ENCODE measurements around the gene CDX1.
A peak's percentile ranks its signal among the peaks of the same experiment; 100 is the strongest.

The CDX1 gene

DNA sequence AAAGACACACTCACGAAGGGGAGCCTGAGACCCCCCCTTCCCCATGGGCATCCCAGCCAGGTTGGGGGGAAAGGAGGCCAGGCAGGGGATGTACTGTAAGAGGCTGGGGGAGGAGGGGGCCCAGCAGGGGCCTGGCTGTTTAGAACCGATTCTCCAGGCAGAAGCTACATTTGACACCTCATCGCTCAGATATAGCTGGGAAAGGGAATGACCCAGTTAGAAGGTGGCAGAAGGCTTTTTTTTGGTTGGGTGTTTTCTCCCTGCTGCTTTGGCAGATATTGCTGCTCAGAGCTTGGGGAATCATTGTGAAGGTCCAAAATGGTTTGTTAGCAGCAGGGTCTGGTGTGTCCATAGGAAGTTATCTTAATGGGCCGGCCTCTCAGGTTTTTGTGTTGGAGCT, 6.0 kb downstream of the CDX1 start:
- Histone ChIP-seq H2AK5ac (ENCODE audit: low read length) (no peak overlapping the region), H3K79me2 (ENCODE audit: control insufficient read depth, insufficient read depth, low read length) (no peaks in the 10 kb centered on the region), H3K18ac (ENCODE audit: low read length) (no peak overlapping the region), H2BK5ac (ENCODE audit: low read length) (no peak overlapping the region), H3K4me3 (ENCODE audit: low read length) (no peak overlapping the region), H3K56ac (ENCODE audit: low read length) (no peak overlapping the region), H3K4me2 (ENCODE audit: low read length) (no peak overlapping the region), H4K8ac (ENCODE audit: low read depth, low read length) (no peak overlapping the region), H3K27me3 (ENCODE audit: insufficient read depth, low read length, poor library complexity) (no peaks in the 10 kb centered on the region), H3K4ac (ENCODE audit: low read depth, low read length) (no peak overlapping the region), H3K9ac (ENCODE audit: low read length) (no peak overlapping the region), H3K36me3 (ENCODE audit: control insufficient read depth, insufficient read depth, low read length) (no peaks in the 10 kb centered on the region), H3K27ac (ENCODE audit: low read depth, low read length) (no peak overlapping the region), H3K23ac (ENCODE audit: low read length) (no peak overlapping the region), H2BK120ac (ENCODE audit: low read depth, low read length) (no peak overlapping the region), H3K79me1 (ENCODE audit: low read length) (no peaks in the 10 kb centered on the region), H2BK15ac (replicated peaks; ENCODE audit: low read depth) (no peak overlapping the region), H4K5ac (ENCODE audit: low read length) (no peak overlapping the region), H3K4me1 (ENCODE audit: control insufficient read depth, low read depth, low read length) (no peaks in the 10 kb centered on the region)
- no CpG with 5 or more reads among the region's 4 CpGs for WGBS (ENCODE audit: extremely low coverage, insufficient coverage, low lambda C conversion rate)
- DNase-seq: no peak

DNA sequence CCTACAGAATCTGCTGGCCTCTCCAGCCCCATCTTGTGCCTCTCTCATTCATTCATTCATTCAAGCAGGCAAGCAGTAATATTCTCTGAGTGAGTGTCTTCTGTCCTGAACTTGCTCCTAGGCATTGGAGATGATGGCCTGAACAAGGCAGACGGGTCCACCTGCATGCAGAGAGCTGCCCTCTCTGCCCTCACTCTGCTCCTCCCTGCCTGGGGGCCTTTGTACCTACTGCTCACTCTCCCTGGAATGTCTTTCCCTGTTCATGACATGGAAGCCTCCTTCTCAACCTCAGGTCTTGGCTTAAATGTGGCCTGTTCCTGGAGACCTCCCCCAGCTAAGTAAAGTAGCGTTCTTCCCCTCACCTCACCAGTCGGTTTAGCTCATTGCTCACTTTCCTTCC, 6.6 kb downstream of the CDX1 start:
- no peak overlapping the region for H2BK120ac ChIP-seq (ENCODE audit: low read depth, low read length)
- H2BK5ac ChIP-seq (ENCODE audit: low read length): no peak overlapping the region
- no peak overlapping the region for H3K4me3 ChIP-seq (ENCODE audit: low read length)
- no peak overlapping the region for H3K4me2 ChIP-seq (ENCODE audit: low read length)
- H2AK5ac ChIP-seq (ENCODE audit: low read length): no peak overlapping the region
- no peak for DNase-seq
- H4K8ac ChIP-seq (ENCODE audit: low read depth, low read length): no peak overlapping the region
- no peaks in the 10 kb centered on the region for H3K79me2 ChIP-seq (ENCODE audit: control insufficient read depth, insufficient read depth, low read length)
- H2BK15ac ChIP-seq (replicated peaks; ENCODE audit: low read depth): no peak overlapping the region
- H3K56ac ChIP-seq (ENCODE audit: low read length): no peak overlapping the region
- no peak overlapping the region for H3K23ac ChIP-seq (ENCODE audit: low read length)
- WGBS (ENCODE audit: extremely low coverage, insufficient coverage, low lambda C conversion rate): no CpG with 5 or more reads among the region's 3 CpGs
- H3K27me3 ChIP-seq (ENCODE audit: insufficient read depth, low read length, poor library complexity): no peaks in the 10 kb centered on the region
- H4K5ac ChIP-seq (ENCODE audit: low read length): no peak overlapping the region
- H3K27ac ChIP-seq (ENCODE audit: low read depth, low read length): no peak overlapping the region
- no peak overlapping the region for H3K9ac ChIP-seq (ENCODE audit: low read length)
- no peaks in the 10 kb centered on the region for H3K4me1 ChIP-seq (ENCODE audit: control insufficient read depth, low read depth, low read length)
- no peak overlapping the region for H3K18ac ChIP-seq (ENCODE audit: low read length)
- no peaks in the 10 kb centered on the region for H3K36me3 ChIP-seq (ENCODE audit: control insufficient read depth, insufficient read depth, low read length)
- H3K4ac ChIP-seq (ENCODE audit: low read depth, low read length): no peak overlapping the region
- H3K79me1 ChIP-seq (ENCODE audit: low read length): no peaks in the 10 kb centered on the region

DNA sequence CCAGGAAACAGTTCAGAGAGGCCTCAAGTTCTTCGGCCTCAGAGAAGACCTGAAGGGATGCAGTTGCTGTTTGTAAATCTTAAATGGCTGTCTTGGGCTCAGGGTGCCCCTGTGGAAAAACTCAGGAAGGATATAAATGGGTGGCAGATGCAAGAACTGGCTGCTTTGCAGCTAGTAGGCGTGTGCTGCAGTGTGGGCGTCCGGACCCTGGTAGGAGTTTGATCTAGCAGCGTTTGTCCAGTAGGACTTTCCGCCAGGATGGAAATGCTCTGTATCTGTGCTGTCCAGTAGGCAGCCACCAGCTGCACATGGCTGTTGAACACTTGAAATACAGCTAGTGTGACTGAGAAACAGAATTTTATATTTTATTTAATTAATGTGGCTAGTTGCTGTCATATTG, 7.7 kb downstream of the CDX1 start:
- no peak overlapping the region for H3K27ac ChIP-seq (ENCODE audit: low read depth, low read length)
- no peaks in the 10 kb centered on the region for H3K4me1 ChIP-seq (ENCODE audit: control insufficient read depth, low read depth, low read length)
- no CpG with 5 or more reads among the region's 6 CpGs for WGBS (ENCODE audit: extremely low coverage, insufficient coverage, low lambda C conversion rate)
- no peaks in the 10 kb centered on the region for H3K79me2 ChIP-seq (ENCODE audit: control insufficient read depth, insufficient read depth, low read length)
- no peak overlapping the region for H3K4me2 ChIP-seq (ENCODE audit: low read length)
- no peak overlapping the region for H2BK120ac ChIP-seq (ENCODE audit: low read depth, low read length)
- no peaks in the 10 kb centered on the region for H3K27me3 ChIP-seq (ENCODE audit: insufficient read depth, low read length, poor library complexity)
- H3K36me3 ChIP-seq (ENCODE audit: control insufficient read depth, insufficient read depth, low read length): no peaks in the 10 kb centered on the region
- H3K4ac ChIP-seq (ENCODE audit: low read depth, low read length): no peak overlapping the region
- H3K79me1 ChIP-seq (ENCODE audit: low read length): no peaks in the 10 kb centered on the region
- H3K9ac ChIP-seq (ENCODE audit: low read length): no peak overlapping the region
- H4K8ac ChIP-seq (ENCODE audit: low read depth, low read length): no peak overlapping the region
- H2BK15ac ChIP-seq (replicated peaks; ENCODE audit: low read depth): no peak overlapping the region
- no peak overlapping the region for H2AK5ac ChIP-seq (ENCODE audit: low read length)
- H3K4me3 ChIP-seq (ENCODE audit: low read length): no peak overlapping the region
- H3K56ac ChIP-seq (ENCODE audit: low read length): no peak overlapping the region
- H2BK5ac ChIP-seq (ENCODE audit: low read length): no peak overlapping the region
- no peak for DNase-seq
- H3K18ac ChIP-seq (ENCODE audit: low read length): no peak overlapping the region
- H4K5ac ChIP-seq (ENCODE audit: low read length): no peak overlapping the region
- H3K23ac ChIP-seq (ENCODE audit: low read length): no peak overlapping the region

DNA sequence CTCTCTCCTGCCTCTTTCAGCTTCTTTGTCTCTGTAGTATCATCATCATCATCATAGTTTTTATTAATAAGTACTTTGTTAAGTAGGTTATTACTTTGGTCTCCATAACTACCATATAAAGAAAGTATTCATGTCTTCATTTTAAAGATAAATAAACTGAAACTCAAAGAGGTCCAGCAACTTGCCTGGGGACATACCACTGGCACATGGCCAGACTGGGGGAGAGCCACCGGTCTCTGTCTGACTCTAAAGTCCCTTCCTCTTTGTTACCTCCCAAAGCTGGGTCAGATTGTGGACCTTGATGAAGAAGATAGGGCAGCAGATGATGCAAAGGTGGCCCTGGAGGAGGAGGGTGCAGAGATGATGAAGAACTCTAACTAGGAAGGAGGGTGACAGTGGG, 8.5 kb downstream of the CDX1 start:
- Histone ChIP-seq H3K4ac (ENCODE audit: low read depth, low read length) (no peak overlapping the region), H3K23ac (ENCODE audit: low read length) (no peak overlapping the region), H3K27me3 (ENCODE audit: insufficient read depth, low read length, poor library complexity) (no peaks in the 10 kb centered on the region), H3K4me2 (ENCODE audit: low read length) (no peak overlapping the region), H3K79me1 (ENCODE audit: low read length) (no peaks in the 10 kb centered on the region), H3K18ac (ENCODE audit: low read length) (no peak overlapping the region), H4K5ac (ENCODE audit: low read length) (no peak overlapping the region), H3K4me3 (ENCODE audit: low read length) (no peak overlapping the region), H2AK5ac (ENCODE audit: low read length) (no peak overlapping the region), H3K79me2 (ENCODE audit: control insufficient read depth, insufficient read depth, low read length) (no peaks in the 10 kb centered on the region), H2BK15ac (replicated peaks; ENCODE audit: low read depth) (no peak overlapping the region), H3K4me1 (ENCODE audit: control insufficient read depth, low read depth, low read length) (no peaks in the 10 kb centered on the region), H2BK5ac (ENCODE audit: low read length) (no peak overlapping the region), H4K8ac (ENCODE audit: low read depth, low read length) (no peak overlapping the region), H3K56ac (ENCODE audit: low read length) (no peak overlapping the region), H3K27ac (ENCODE audit: low read depth, low read length) (no peak overlapping the region), H3K9ac (ENCODE audit: low read length) (no peak overlapping the region), H2BK120ac (ENCODE audit: low read depth, low read length) (no peak overlapping the region), H3K36me3 (ENCODE audit: control insufficient read depth, insufficient read depth, low read length) (no peaks in the 10 kb centered on the region)
- DNase-seq: no peak
- no CpG with 5 or more reads among the region's 1 CpG for WGBS (ENCODE audit: extremely low coverage, insufficient coverage, low lambda C conversion rate)

DNA sequence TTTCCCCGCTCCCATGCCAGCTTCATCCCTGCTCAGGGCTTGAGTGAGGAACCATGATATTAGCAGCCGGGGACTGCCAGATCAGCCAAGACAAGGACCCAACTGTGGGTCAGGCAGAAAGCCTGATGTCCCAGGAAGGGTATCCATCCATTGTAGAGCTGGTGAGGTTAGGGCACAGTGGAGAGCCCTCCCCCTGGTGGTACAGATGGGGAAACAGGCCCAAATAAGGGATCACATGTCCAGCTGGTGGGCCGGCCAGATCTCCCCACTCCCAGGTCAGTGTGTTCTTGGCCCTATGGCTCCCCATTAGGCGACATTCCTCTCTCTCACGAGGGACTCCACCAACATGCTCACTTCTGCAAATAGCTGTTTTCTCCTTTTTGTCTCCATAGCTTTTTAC, 9.0 kb downstream of the CDX1 start:
- Histone ChIP-seq H3K4me1 (ENCODE audit: control insufficient read depth, low read depth, low read length) (no peaks in the 10 kb centered on the region), H3K4ac (ENCODE audit: low read depth, low read length) (no peak overlapping the region), H2AK5ac (ENCODE audit: low read length) (no peak overlapping the region), H3K4me2 (ENCODE audit: low read length) (no peak overlapping the region), H3K27ac (ENCODE audit: low read depth, low read length) (no peak overlapping the region), H3K56ac (ENCODE audit: low read length) (no peak overlapping the region), H4K8ac (ENCODE audit: low read depth, low read length) (no peak overlapping the region), H4K5ac (ENCODE audit: low read length) (no peak overlapping the region), H3K9ac (ENCODE audit: low read length) (no peak overlapping the region), H3K23ac (ENCODE audit: low read length) (no peak overlapping the region), H3K18ac (ENCODE audit: low read length) (no peak overlapping the region), H3K79me1 (ENCODE audit: low read length) (no peaks in the 10 kb centered on the region), H3K27me3 (ENCODE audit: insufficient read depth, low read length, poor library complexity) (no peaks in the 10 kb centered on the region), H2BK120ac (ENCODE audit: low read depth, low read length) (no peak overlapping the region), H3K4me3 (ENCODE audit: low read length) (no peak overlapping the region), H2BK5ac (ENCODE audit: low read length) (no peak overlapping the region), H2BK15ac (replicated peaks; ENCODE audit: low read depth) (no peak overlapping the region), H3K79me2 (ENCODE audit: control insufficient read depth, insufficient read depth, low read length) (no peaks in the 10 kb centered on the region), H3K36me3 (ENCODE audit: control insufficient read depth, insufficient read depth, low read length) (no peaks in the 10 kb centered on the region)
- DNase-seq: peak; percentile 82
- no CpG with 5 or more reads among the region's 5 CpGs for WGBS (ENCODE audit: extremely low coverage, insufficient coverage, low lambda C conversion rate)

- Histone ChIP-seq H3K79me1 (ENCODE audit: low read length) (no peaks in the 10 kb centered on the region), H3K23ac (ENCODE audit: low read length) (no peak overlapping the region), H4K5ac (ENCODE audit: low read length) (no peak overlapping the region), H3K79me2 (ENCODE audit: control insufficient read depth, insufficient read depth, low read length) (no peaks in the 10 kb centered on the region), H3K4me2 (ENCODE audit: low read length) (no peak overlapping the region), H4K8ac (ENCODE audit: low read depth, low read length) (no peak overlapping the region), H3K36me3 (ENCODE audit: control insufficient read depth, insufficient read depth, low read length) (no peaks in the 10 kb centered on the region), H3K4ac (ENCODE audit: low read depth, low read length) (no peak overlapping the region), H2BK15ac (replicated peaks; ENCODE audit: low read depth) (no peak overlapping the region), H3K18ac (ENCODE audit: low read length) (no peak overlapping the region), H3K27me3 (ENCODE audit: insufficient read depth, low read length, poor library complexity) (no peaks in the 10 kb centered on the region), H3K27ac (ENCODE audit: low read depth, low read length) (no peak overlapping the region), H2BK5ac (ENCODE audit: low read length) (no peak overlapping the region), H3K56ac (ENCODE audit: low read length) (no peak overlapping the region), H2AK5ac (ENCODE audit: low read length) (no peak overlapping the region), H3K9ac (ENCODE audit: low read length) (no peak overlapping the region), H3K4me1 (ENCODE audit: control insufficient read depth, low read depth, low read length) (no peaks in the 10 kb centered on the region), H2BK120ac (ENCODE audit: low read depth, low read length) (no peak overlapping the region), H3K4me3 (ENCODE audit: low read length) (no peak overlapping the region)
- no peak for DNase-seq
- no CpG with 5 or more reads among the region's 8 CpGs for WGBS (ENCODE audit: extremely low coverage, insufficient coverage, low lambda C conversion rate)
Observed at GRCh38 chr5:150176745-150177477, 10.3 kb downstream of the CDX1 start.
